Gastroesophageal sphincter (tissue), 3 donors: ENCODE data around the gene NTHL1.

Experiments used
- CTCF ChIP-seq, 4 experiments: fragments of 200-600 bp in 2 of 4; fragments of 450-650 bp in 2 of 4; sonication (generic) in 1 of 4; IDR thresholded peaks; one replicate each; pipeline ENCODE4 v1.5.1; 2017 to 2019; ENCODE audit warnings: antibody characterized with exemption in 4 of 4, mild to moderate bottlenecking in 2 of 4, moderate library complexity in 2 of 4
- EP300 ChIP-seq: sonication (generic); formaldehyde crosslinking; IDR thresholded peaks from one replicate; pipeline ENCODE4 v1.6.1; 2017; ENCODE audit warnings: antibody characterized with exemption, mild to moderate bottlenecking
- POLR2A ChIP-seq, 2 donors: fragments of 450-650 bp; IDR thresholded peaks; one replicate each; pipeline ENCODE4 v1.6.1; 2017; ENCODE audit warnings: antibody characterized with exemption in 2 of 2, mild to moderate bottlenecking in 2 of 2, moderate library complexity in 1 of 2
- POLR2AphosphoS5 ChIP-seq: sonication (generic); formaldehyde crosslinking; IDR thresholded peaks from one replicate; pipeline ENCODE4 v1.6.1; 2017; ENCODE audit warnings: antibody characterized with exemption

- TF ChIP-seq CTCF (IDR thresholded peaks at IDR 0.05), result no peak
- no peak for TF ChIP-seq POLR2AphosphoS5
- no peak for TF ChIP-seq POLR2A (IDR thresholded peaks at IDR 0.05)
- TF ChIP-seq EP300, result no peak
Observed at GRCh38 chr16:2078691-2079090, 31.1 kb upstream of the NTHL1 start.
